ENCODE data around the gene WTIP. TPM values are rescaled to one million over a fixed set of nuclear protein-coding genes. Genes with fewer than 3 reads are reported as not detected.

Gene WTIP
- total RNA-seq (2022; extraction: Qiagen RNA extraction; ENCODE audit: low read depth), result 23.9 to 32.0 TPM (median 29.3 TPM) in 5 replicates

DNA sequence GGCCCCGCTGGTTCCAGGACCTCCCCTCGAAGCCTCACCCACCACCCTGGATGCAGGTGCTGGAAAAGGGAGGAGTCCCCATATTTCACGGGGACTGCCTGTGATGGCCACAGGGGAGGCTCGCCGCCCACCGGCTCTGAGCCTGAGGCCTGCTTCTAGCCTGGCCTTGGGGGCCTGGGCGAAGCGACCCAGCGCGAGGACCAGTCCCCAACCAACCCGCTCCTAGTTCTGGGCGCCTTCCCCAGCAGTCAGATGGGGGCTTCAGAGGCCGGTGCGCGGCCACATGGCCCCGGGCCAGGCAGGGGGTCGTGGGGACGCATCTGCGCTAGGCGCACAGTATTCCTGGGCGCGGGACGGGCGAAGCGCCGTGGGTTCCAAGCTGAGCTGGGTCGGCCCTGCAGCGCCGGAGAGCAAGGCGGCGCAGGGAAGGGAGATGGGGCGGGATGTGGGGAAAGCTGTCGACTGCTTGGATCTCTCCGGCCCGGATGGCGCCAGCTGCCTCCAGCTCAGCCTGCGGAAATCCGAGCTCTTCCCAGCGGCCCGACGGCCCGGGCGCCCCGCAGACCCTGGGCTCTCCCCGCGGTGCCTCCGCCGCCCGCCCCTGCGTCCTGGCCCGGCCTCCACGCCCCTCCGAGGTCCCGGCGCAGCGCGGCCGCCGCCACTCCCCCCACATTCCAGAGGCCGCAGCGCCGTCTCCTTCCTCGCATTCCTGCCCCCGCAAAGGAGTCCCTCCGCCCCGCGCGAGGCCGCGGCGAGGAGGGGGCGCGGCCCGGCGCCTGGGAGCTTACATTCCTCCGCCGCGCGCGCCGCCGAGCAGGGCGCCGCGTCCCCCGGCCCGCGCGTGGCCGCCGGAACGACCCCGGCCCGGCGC lies at the start of gene WTIP:
Gene WTIP, plus strand, starts transcription at position 788 of the 871 bp plus-strand sequence. CDS start 217 bp downstream, outside the sequence.

Other genes with a start within 250 kb of the WTIP start
- gene GARRE1, start 227.2 kb upstream of the WTIP start, total RNA-seq (2022; extraction: Qiagen RNA extraction; ENCODE audit: low read depth), result 9.0 to 14.0 TPM (median 12.2 TPM) in 5 replicates
- 640 to 737 TPM (median 719 TPM) in 5 replicates for gene GPI, start 116.6 kb upstream of the WTIP start, total RNA-seq (2022; extraction: Qiagen RNA extraction; ENCODE audit: low read depth)
- 28.0 to 36.3 TPM (median 33.9 TPM) in 5 replicates for gene PDCD2L, start 77.4 kb upstream of the WTIP start, total RNA-seq (2022; extraction: Qiagen RNA extraction; ENCODE audit: low read depth)
- 245 to 416 TPM (median 278 TPM) in 5 replicates for gene UBA2, start 53.4 kb upstream of the WTIP start, total RNA-seq (2022; extraction: Qiagen RNA extraction; ENCODE audit: low read depth)
- 0.09 to 0.31 TPM (median 0.13 TPM) in 3 of 5 replicates, not detected in the others for gene SCGB2B2, start 195.4 kb downstream of the WTIP start, total RNA-seq (2022; extraction: Qiagen RNA extraction; ENCODE audit: low read depth)
- 14.8 to 19.7 TPM (median 16.2 TPM) in 5 replicates for gene ZNF302, start 195.9 kb downstream of the WTIP start, total RNA-seq (2022; extraction: Qiagen RNA extraction; ENCODE audit: low read depth)